Effector memory CD4-positive, alpha-beta T cell (primary cell): ENCODE measurements around the gene RNASE8.
A peak's percentile ranks its signal among the peaks of the same experiment; 100 is the strongest.

ENCODE experiments used
- DNase-seq, 3 donors: peaks; one replicate each; pipeline ENCODE4 v3.0.0-alpha.2; 2020
- H3K27ac ChIP-seq: 2 replicates; pipeline ENCODE4 v1.7.0; 2013; ENCODE audit warnings: mild to moderate bottlenecking, low read length, moderate library complexity; ENCODE audit not compliant: insufficient read depth, poor library complexity, severe bottlenecking
- H3K27me3 ChIP-seq: replicated peaks from 2 replicates; pipeline ENCODE4 v1.7.0; 2013; ENCODE audit warnings: mild to moderate bottlenecking, low read length; ENCODE audit not compliant: insufficient read depth, control insufficient read depth, poor library complexity, severe bottlenecking
- H3K36me3 ChIP-seq: 2 replicates; pipeline ENCODE4 v1.7.0; 2013; ENCODE audit warnings: mild to moderate bottlenecking, low read length, moderate library complexity; ENCODE audit not compliant: control insufficient read depth, insufficient read depth
- H3K4me1 ChIP-seq: 2 replicates; pipeline ENCODE4 v1.7.0; 2013; ENCODE audit warnings: low read length, mild to moderate bottlenecking; ENCODE audit not compliant: control insufficient read depth, insufficient read depth, poor library complexity, severe bottlenecking
- H3K4me3 ChIP-seq: 2 replicates; pipeline ENCODE4 v1.7.0; 2013; ENCODE audit warnings: low read length, low read depth, mild to moderate bottlenecking; ENCODE audit not compliant: insufficient read depth, poor library complexity, severe bottlenecking
- H3K9me3 ChIP-seq: 2 replicates; pipeline ENCODE4 v1.7.0; 2013; ENCODE audit warnings: mild to moderate bottlenecking, low read length, moderate library complexity; ENCODE audit not compliant: control insufficient read depth

RNASE8 gene

DNA sequence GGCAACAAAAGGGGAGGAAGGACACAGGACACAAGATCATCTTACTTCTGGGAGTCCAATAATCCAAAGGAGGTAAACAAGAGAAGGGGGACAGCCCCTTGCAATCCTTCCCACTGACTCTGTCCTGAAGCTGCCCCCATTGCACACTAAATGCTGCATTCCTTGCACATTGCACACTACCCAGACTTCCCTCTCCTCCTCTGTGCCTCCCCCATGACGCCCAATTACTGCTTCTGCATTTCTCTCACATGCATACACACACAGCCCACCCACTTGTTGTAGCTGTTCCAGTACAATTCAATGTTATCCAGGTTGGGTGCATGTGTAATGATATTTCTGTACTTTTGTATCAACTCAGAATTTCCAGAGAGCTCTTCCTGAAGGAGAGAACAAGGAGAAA, 38.3 kb upstream of the RNASE8 start:
- Histone ChIP-seq H3K27me3 (no peaks in the 10 kb centered on the region), H3K9me3 (no peaks in the 10 kb centered on the region), H3K36me3 (peaks cover 6% of the 10 kb centered on the region), H3K4me1 (peaks cover 9% of the 10 kb centered on the region), H3K27ac (no peak overlapping the region), H3K4me3 (no peak overlapping the region)
- DNase-seq = no peak

DNA sequence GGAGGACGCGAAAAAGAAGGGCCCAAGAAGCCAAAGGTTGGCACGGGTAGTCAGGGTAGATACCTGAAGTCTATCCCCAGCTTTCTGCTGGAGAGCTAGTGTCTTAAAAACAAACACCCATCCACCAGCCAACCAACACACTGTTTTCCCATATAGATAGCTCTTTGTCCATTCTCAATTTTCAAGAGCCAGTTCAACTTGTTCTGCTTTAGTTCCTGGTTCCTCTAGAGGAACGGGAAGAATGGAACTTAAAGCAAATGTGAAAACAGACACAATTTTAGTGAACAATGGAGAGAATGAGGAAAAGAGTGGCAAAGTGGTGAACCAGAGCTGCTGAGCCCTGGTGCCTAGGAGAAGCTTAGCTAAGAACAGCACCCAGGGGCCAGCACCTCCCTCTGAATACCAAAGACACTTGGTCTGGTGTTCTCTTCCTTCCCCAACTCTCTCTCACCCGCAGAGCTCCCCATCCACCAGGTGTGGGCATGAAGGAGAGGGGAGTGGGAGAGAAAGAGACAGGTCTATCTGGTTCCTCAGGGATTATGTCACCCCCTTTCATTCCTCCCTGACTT, 36.6 kb upstream of the RNASE8 start:
- peaks cover 6% of the 10 kb centered on the region for H3K36me3 ChIP-seq
- H3K27me3 ChIP-seq = no peaks in the 10 kb centered on the region
- no peak for DNase-seq

DNA sequence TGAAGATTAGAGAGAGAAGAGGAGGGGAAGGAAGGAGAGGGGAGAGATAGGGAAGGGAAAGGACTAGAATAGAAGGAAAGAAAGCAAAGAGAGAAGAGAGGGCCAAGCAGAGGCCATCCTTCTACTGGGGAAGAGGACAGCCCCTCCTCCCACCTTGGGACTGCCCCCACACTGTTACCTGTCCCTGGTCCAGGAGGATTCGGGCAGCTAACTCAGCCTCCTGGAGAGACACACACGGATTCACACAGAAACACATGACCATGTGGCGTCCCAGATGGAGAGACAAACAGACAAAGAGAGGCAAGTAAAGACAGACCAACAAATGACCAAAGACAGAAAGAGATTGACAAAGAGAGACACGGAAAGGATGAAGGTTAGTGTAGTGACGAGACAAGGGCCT, 34.9 kb upstream of the RNASE8 start:
- Histone ChIP-seq H3K4me1 (peaks cover 18% of the 10 kb centered on the region), H3K9me3 (no peaks in the 10 kb centered on the region), H3K27ac (no peak overlapping the region), H3K4me3 (no peak overlapping the region), H3K36me3 (peaks cover 6% of the 10 kb centered on the region), H3K27me3 (no peaks in the 10 kb centered on the region)
- DNase-seq = no peak

More for the DNA sequence above, 36.6 kb upstream of the RNASE8 start:
- H3K27ac ChIP-seq = no peak overlapping the region
- peaks cover 18% of the 10 kb centered on the region for H3K4me1 ChIP-seq
- H3K9me3 ChIP-seq = no peaks in the 10 kb centered on the region
- H3K4me3 ChIP-seq = no peak overlapping the region

DNA sequence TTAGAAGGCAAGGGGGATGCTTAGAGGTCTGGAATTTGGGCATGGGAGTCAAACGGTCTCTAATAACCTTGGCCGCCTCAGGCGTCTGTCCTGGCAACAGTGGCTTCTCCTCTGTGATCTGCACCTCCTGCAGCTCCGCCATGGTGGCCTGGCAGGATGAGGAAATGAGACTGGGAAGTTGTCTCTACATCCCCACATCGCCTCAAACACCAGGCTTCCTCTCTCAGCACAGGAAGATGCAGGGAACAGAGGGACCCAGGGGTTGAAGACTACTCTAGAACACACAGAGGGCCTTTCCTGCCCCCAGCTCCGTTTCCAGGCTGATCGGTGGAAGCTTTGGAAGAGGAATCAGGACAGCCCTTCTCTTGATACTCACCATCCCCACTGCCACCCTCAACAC, 34.4 kb upstream of the RNASE8 start:
- H3K27me3 ChIP-seq = no peaks in the 10 kb centered on the region

DNA sequence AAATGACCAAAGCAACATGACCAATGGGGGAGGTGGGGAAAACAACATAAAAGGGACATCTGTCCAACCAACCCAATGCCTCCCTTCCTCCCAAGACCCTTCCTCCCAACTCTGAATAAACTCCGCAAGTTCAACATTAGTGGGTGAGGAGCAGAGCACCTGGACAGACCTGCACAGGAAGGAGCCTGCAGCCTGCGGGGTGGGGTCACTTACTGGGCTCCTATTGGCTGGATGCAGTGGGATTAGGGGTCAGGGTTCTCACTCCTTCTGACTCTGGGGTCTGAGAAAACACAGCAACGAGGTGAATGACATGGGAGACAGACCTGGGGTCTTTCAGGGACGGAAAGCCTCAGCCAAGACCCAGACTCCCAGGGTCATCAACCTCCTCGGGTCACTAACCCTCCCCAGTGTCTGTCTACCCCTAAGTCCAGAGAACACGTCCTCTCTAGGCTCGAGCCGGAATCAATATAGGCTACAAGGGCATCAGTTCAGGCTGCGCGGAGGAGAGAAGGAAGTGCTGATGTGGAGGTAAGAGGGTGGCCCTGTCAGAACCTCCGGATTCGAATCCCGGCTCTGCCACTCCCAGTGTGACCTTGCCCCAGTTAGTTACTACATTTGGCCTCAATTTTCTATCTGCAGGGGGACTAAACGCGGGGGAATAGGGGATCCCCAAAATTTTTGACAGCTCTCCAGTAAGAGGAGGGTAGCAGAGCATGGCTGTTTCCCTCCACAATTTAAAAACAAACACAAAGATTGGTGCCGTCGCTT, 33.6 kb upstream of the RNASE8 start:
- no peaks in the 10 kb centered on the region for H3K27me3 ChIP-seq
- H3K4me3 ChIP-seq = peak overlapping the region; percentile 82
- peaks cover 18% of the 10 kb centered on the region for H3K4me1 ChIP-seq
- peak overlapping the region; percentile 50 for H3K27ac ChIP-seq
- no peak for DNase-seq
- H3K9me3 ChIP-seq = no peaks in the 10 kb centered on the region
- peaks cover 3% of the 10 kb centered on the region for H3K36me3 ChIP-seq

More for the DNA sequence above, 34.4 kb upstream of the RNASE8 start:
- DNase-seq = no peak
- Histone ChIP-seq H3K4me1 (peaks cover 18% of the 10 kb centered on the region), H3K27ac (no peak overlapping the region), H3K4me3 (no peak overlapping the region), H3K9me3 (no peaks in the 10 kb centered on the region), H3K36me3 (peaks cover 6% of the 10 kb centered on the region)

DNA sequence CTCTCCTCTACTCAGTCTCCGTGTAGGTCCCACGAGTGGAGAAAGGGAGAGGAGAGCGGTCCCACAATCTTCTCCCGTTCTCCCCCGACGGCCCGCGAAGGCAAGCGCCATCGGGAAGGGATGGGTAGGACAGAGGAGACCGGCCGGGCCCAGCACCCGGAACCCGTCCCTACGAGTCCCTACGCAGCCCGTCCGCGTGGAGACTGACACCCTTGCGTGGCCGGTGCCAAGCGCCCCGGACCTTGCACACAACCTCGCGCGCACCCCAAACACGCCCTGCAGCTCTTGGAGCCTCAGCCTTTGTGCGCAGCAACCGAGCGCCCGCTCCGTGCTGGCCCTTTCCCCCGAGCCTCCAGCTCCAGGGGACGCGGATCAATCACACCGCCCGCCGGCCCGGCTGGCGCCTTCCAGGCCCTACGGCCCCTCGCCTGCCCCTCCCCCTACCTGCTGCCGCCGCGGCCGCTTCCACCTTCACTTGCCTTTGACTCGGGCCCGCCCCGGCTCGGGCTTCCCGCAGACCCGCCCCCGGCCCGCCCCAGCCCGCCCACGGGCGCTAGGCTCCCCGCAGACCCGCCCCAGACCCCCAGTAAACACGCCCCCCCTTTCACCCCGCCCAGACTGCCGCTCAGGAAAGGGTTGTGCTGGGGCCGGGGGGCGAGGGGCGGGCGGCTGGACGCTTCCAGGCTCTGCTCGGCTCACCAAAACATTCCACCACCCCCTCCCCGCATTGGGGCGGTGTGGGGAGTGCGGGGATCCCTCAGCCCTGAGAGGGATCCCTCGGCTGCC, 32.8 kb upstream of the RNASE8 start, which contains the start of gene NDRG2:
Gene NDRG2 (minus strand): TSS at position 477 of the 786 bp plus-strand sequence. CDS start 1,746 bp downstream, outside the sequence.
- Histone ChIP-seq H3K4me3 (peak within 1 kb of the TSS; percentile 82), H3K27me3 (no peaks in the 10 kb centered on the region), H3K9me3 (no peaks in the 10 kb centered on the region), H3K27ac (peak within 1 kb of the TSS; percentile 50), H3K4me1 (peaks cover 18% of the 10 kb centered on the region), H3K36me3 (no peaks in the 10 kb centered on the region)
- DNase-seq = peak; percentile 70 to 76 (median 72)

DNA sequence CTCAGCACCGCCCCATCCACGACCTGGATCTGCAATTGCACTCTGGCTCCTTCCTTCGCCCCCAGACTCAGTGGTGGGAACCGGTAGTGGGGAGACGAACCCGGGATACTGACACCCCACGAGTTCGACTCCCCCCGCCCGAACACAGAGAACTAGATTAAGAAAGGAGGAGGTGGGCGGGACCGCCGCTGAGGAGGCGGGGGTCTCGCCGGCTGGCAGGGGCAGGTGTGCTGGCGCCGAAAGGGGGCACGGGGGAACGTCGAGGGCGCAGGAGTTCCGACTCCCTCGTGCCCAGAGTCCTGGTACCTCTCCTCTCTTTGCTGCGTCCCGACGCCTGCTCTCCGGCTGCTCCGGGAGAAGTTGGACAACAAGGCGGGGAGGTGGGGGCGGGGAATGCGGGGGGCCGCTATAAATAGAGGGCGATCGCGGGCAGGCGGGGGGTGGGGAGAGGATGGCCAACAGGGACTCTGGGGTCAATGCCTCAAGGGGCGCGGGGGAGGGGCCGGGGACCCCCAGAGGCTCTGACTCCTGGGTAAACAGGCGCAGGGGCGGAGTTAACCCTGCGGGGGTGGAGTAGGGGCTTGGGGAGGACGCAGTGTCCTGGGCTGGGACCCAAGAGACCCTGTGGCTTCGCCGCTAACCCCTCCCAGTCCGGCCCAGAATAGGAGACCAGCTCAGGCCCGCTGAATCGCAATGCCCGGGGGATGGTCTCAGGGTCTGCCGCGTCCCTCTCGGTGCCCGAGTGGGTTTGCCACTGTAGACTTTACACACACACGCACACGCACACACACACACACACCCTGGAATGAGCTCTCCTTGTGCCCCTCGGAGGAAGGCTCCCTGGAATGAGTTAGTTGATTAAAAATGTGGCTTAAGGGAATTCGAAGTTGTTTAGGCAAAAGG, 32.0 kb upstream of the RNASE8 start:
- Histone ChIP-seq H3K4me1 (peaks cover 18% of the 10 kb centered on the region), H3K4me3 (peak overlapping the region; percentile 82), H3K27ac (no peak overlapping the region), H3K36me3 (no peaks in the 10 kb centered on the region), H3K27me3 (no peaks in the 10 kb centered on the region), H3K9me3 (no peaks in the 10 kb centered on the region)
- DNase-seq = peak in 1 of 3 donors; percentile 12

DNA sequence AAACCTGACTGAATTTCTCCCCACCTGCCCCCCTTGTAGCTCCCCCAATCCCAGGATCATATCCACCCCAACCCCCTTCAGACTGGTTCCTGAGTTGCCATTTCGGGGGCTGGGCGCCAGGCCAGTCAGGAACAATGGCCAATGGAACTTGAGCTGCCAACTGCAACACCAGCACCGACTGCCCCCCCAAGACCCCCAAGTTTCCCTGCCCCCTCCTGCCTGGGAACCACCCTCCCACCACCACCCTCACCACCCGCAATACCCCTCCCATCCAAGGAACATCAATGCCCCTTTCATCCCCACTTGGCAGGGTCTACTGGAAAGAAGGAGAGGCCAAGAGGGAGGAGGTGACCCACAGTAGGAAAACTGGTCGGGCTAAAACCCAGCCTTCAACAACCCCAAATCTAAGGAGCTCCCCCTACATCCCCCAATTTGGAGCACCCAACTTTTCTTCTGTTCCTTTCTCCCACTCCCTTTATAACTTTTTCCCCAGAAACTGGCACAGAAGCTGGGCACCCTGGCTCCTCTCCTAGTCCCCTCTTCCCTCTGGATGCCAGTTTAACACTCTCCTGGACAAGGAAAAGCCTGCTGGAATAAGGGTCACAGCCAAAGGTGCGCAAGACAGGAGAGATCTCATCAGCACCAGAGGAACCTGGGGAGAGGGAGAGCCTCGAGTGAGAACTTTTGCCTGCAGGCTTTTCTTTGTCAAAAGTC, 31.2 kb upstream of the RNASE8 start:
- Histone ChIP-seq H3K27ac (no peak overlapping the region), H3K4me1 (peaks cover 18% of the 10 kb centered on the region), H3K36me3 (no peaks in the 10 kb centered on the region), H3K4me3 (no peak overlapping the region), H3K9me3 (no peaks in the 10 kb centered on the region), H3K27me3 (no peaks in the 10 kb centered on the region)
- DNase-seq = no peak

DNA sequence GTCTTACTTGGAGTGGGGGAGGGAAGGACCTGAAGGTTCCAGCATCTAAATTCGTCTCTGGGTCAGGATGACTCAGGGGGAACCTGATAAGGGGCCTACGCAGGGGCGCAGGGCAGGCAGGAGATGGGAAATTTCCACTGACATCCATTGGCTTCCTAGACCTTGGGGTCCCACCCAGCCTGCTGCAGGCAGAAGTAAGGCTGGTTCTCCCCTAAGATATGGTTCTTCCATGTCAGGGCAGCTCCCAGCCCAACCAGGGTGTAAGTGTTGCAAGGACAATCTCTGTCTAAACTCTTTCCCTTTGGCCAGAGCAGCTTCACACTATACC, 30.7 kb upstream of the RNASE8 start:
- no peaks in the 10 kb centered on the region for H3K27me3 ChIP-seq
- H3K27ac ChIP-seq = no peak overlapping the region
- H3K4me1 ChIP-seq = peaks cover 18% of the 10 kb centered on the region
- H3K4me3 ChIP-seq = no peak overlapping the region
- DNase-seq = no peak
- no peaks in the 10 kb centered on the region for H3K36me3 ChIP-seq
- no peaks in the 10 kb centered on the region for H3K9me3 ChIP-seq
